A673 (cell line): ENCODE results near the gene SEMA5A. TPM values are rescaled to one million over a fixed set of nuclear protein-coding genes. Genes with fewer than 3 reads are reported as not detected.

Experiments used
- BruUV-seq: library from RNA; stranded (reverse); fragments of 400-500 nt; replicated peaks from 2 replicates; lab custom pipeline; 2021; lab: Mats Ljungman, UMichigan
- CTCF ChIA-PET: fragments of 300-600 bp; sonication (Branson Sonifier 250); formaldehyde crosslinking; loops from one replicate; lab custom pipeline; 2022; ENCODE audit warnings: antibody characterized with exemption; lab: Charles Lee
- POLR2A ChIA-PET: fragments of 300-600 bp; sonication (Branson Sonifier 250); formaldehyde crosslinking; loops from one replicate; lab custom pipeline; 2022; ENCODE audit warnings: antibody characterized with exemption; ENCODE audit not compliant: low non-redundant PET; lab: Charles Lee
- DNase-seq: peaks from one replicate; pipeline ENCODE4 v3.0.0-alpha.2; 2015; ENCODE audit warnings: low spot score
- H3K27ac ChIP-seq: fragments of 200-600 bp; sonication (generic); 2 replicates; pipeline ENCODE4 v1.5.1; 2016; ENCODE audit warnings: mixed run types, low read depth, mild to moderate bottlenecking, mixed read lengths, antibody characterized with exemption, low read length; ENCODE audit not compliant: poor library complexity, severe bottlenecking
- H3K27me3 ChIP-seq: fragments of 200-600 bp; sonication (generic); replicated peaks from 2 replicates; pipeline ENCODE4 v1.6.1; 2017; ENCODE audit warnings: mixed run types, low read depth, mild to moderate bottlenecking, mixed read lengths, antibody characterized with exemption, low read length; ENCODE audit not compliant: insufficient read depth, poor library complexity
- H3K36me3 ChIP-seq: fragments of 200-600 bp; sonication (generic); 2 replicates; pipeline ENCODE4 v1.6.1; 2016; ENCODE audit warnings: mixed run types, mild to moderate bottlenecking, mixed read lengths, antibody characterized with exemption, low read length; ENCODE audit not compliant: insufficient read depth, poor library complexity, severe bottlenecking
- H3K4me1 ChIP-seq: fragments of 200-600 bp; sonication (generic); 2 replicates; pipeline ENCODE4 v1.6.1; 2017; ENCODE audit warnings: mixed run types, mild to moderate bottlenecking, mixed read lengths, antibody characterized with exemption, low read length; ENCODE audit not compliant: insufficient read depth, poor library complexity, severe bottlenecking
- H3K4me3 ChIP-seq: fragments of 200-600 bp; sonication (generic); 2 replicates; pipeline ENCODE4 v1.5.1; 2016; ENCODE audit warnings: low read depth, mixed run types, mild to moderate bottlenecking, mixed read lengths, low read length; ENCODE audit not compliant: poor library complexity, severe bottlenecking
- H3K9me3 ChIP-seq: fragments of 200-600 bp; sonication (generic); 2 replicates; pipeline ENCODE4 v1.6.1; 2016; ENCODE audit warnings: mixed run types, low read depth, mild to moderate bottlenecking, mixed read lengths, antibody characterized with exemption, low read length; ENCODE audit not compliant: poor library complexity, severe bottlenecking
- EZH2 ChIP-seq: fragments of 200-600 bp; sonication (generic); IDR thresholded peaks from 2 replicates; pipeline ENCODE4 v1.6.1; 2017; ENCODE audit warnings: borderline replicate concordance, low read depth, mild to moderate bottlenecking, mixed read lengths, antibody characterized with exemption, low read length; ENCODE audit not compliant: poor library complexity, severe bottlenecking
- intact Hi-C: fragments of 100-400 bp; cut with micrococcal nuclease; formaldehyde crosslinking; loops from one replicate; pipeline ENCODE4 v1.10.0; 2022; ENCODE audit not compliant: unreplicated experiment
- total RNA-seq: library from RNA; stranded (reverse); gene quantifications from 2 replicates; pipeline ENCODE4 v1.2.3, GENCODE V29; 2021
- TF ChIP-seq, protein P1 (sequence below): fragments of 300-800, 200-600 bp; sonication (generic); conservative IDR thresholded peaks from 2 replicates; pipeline ENCODE4 v1.5.1; 2017; ENCODE audit warnings: low read depth, mild to moderate bottlenecking, antibody characterized with exemption, low read length, moderate library complexity, mixed read lengths

The SEMA5A gene
- total RNA-seq, 1 experiment from 2014 or later, result 0.17 TPM

DNA sequence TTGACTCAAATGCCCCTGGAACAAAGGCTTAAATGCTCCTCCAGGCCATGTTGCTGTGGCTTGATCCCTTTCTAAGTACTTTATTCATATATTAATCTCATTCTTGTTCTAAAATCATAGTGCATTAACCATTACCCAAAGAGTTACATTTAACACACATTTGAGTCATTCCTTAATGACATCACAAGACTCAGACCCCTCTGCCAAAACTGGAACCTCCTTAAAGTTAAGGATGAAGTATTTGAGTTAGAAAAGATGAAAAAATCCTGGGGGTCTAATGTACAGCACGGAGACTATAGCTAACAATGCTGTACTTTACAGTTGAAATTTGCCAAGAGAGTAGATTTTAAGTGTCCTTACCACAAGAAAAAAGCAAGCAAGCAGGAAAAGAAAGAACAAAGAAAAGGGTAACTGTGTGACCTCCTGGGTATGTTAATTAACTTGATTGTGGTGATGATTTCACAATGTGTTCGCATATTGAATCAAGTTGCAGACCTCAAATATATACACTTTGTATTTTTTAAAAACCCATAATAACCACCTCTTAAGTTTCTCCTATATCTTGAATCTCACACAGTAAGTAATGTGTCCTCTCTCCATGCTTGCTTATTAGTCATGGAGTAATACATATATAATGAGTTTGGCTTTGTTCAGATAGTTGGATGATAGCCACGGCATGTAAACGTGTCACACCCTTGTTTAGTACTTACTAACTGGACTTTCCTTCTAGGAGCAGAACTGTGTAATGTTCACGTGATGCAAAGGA is 376.9 kb downstream of the SEMA5A start:
- TF ChIP-seq, protein P1, sequence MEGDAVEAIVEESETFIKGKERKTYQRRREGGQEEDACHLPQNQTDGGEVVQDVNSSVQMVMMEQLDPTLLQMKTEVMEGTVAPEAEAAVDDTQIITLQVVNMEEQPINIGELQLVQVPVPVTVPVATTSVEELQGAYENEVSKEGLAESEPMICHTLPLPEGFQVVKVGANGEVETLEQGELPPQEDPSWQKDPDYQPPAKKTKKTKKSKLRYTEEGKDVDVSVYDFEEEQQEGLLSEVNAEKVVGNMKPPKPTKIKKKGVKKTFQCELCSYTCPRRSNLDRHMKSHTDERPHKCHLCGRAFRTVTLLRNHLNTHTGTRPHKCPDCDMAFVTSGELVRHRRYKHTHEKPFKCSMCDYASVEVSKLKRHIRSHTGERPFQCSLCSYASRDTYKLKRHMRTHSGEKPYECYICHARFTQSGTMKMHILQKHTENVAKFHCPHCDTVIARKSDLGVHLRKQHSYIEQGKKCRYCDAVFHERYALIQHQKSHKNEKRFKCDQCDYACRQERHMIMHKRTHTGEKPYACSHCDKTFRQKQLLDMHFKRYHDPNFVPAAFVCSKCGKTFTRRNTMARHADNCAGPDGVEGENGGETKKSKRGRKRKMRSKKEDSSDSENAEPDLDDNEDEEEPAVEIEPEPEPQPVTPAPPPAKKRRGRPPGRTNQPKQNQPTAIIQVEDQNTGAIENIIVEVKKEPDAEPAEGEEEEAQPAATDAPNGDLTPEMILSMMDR, result no peak
- TF ChIP-seq EZH2, result no peak
- no peak for DNase-seq
- Histone ChIP-seq H3K4me3 (no peak overlapping the region), H3K9me3 (no peaks in the 10 kb centered on the region), H3K27ac (no peak overlapping the region), H3K4me1 (no peaks in the 10 kb centered on the region), H3K36me3 (no peaks in the 10 kb centered on the region), H3K27me3 (no peaks in the 10 kb centered on the region)
- ChIA-PET CTCF (no interaction called here), POLR2A (no interaction called here)
- intact Hi-C loops, result no loop called here
- no TSS peak for BruUV-seq

DNA sequence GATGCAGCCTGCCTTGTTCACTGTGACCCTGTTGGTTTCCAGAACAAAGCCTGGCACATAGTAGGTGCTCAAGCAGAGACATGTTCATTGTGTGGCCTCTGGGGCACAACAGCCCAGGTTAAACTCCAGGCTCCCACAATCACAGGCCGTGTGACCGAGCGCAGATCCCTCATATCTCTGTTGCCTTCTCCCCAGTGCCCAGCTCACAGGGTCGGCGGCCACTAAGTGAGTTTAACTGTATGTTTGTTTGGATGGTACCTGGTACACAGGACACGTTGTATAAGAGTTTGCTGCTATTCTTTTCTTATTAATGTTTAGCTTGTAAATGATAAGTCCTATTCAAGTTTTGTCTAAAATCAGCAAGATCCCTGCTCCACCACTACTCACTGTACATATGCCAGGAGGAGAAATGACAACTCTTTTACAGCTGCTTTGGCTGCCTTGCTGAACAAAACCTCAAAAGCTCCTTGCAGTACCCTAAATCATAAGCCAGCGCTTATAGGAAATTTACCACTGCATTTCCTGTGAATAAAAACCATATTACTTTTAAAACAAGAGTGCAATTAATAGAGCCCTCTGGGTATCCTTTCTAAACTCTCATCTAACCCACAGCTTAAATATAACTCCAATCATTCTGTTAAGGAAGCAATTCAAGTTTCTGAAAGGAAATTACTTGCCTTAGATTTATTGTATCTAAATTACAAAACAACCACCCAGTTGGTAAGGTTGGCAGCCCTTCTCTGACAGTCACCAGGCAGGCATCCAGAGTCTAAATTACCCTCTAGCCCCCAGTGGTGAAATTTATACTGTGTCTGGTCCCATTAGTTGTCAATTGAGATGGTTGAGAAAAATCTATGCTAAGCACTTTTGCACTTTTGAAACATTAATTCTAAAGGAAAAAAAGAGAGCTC is 379.4 kb downstream of the SEMA5A start:
- CTCF ChIA-PET, result no interaction called here
- no peaks in the 10 kb centered on the region for H3K9me3 ChIP-seq

DNA sequence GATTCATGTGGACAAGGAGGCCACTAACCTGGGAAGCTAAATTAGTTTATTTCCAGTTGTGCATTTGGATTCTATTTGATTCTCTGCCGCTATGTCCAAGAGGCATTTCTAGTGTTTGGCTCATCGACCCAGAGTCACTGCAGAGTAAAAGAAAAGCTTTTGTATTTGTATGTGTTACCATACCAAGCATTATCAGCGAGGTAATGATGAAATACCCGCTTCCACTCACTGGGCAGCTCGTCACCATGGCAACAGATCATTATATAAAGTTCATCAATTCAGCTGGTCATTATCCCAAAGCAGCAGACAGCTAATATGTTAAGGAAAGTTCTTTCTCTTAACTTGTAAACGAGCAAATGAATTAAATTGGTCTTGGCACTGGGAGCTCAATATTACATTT is 380.3 kb downstream of the SEMA5A start:
- intact Hi-C loops, result no loop called here
- CTCF ChIA-PET, result no interaction called here

More for the DNA sequence above, 379.4 kb downstream of the SEMA5A start:
- no peaks in the 10 kb centered on the region for H3K27me3 ChIP-seq
- POLR2A ChIA-PET, result no interaction called here
- DNase-seq, result no peak
- H3K36me3 ChIP-seq, result no peaks in the 10 kb centered on the region
- H3K4me3 ChIP-seq, result no peak overlapping the region
- no TSS peak for BruUV-seq
- intact Hi-C loops, result no loop called here
- H3K4me1 ChIP-seq, result no peaks in the 10 kb centered on the region
- H3K27ac ChIP-seq, result no peak overlapping the region
- TF ChIP-seq, protein P1, result no peak
- no peak for TF ChIP-seq EZH2

More for the DNA sequence above, 380.3 kb downstream of the SEMA5A start:
- no peak for DNase-seq
- POLR2A ChIA-PET, result no interaction called here
- BruUV-seq, result no TSS peak
- no peaks in the 10 kb centered on the region for H3K27me3 ChIP-seq
- no peaks in the 10 kb centered on the region for H3K36me3 ChIP-seq
- H3K4me3 ChIP-seq, result no peak overlapping the region
- no peaks in the 10 kb centered on the region for H3K9me3 ChIP-seq
- H3K4me1 ChIP-seq, result no peaks in the 10 kb centered on the region
- no peak overlapping the region for H3K27ac ChIP-seq
- TF ChIP-seq, protein P1, result no peak
- no peak for TF ChIP-seq EZH2
